Stimulated activated CD4-positive, alpha-beta T cell treated with anti-CD3 and anti-CD28 coated beads, Interleukin-4, amount 100 ng/mL, for 4 hours (primary cell): ENCODE data around the gene SGK1.

Experiments used
- DNase-seq, 2 experiments: peaks; one replicate each; pipeline ENCODE4 v3.0.0-alpha.2; 2020

The SGK1 gene

GRCh38 chr6:134165561-134166201, 152.2 kb downstream of the SGK1 start:
- no peak for DNase-seq

GRCh38 chr6:134164300-134164699, 153.6 kb downstream of the SGK1 start:
- DNase-seq = no peak

DNA sequence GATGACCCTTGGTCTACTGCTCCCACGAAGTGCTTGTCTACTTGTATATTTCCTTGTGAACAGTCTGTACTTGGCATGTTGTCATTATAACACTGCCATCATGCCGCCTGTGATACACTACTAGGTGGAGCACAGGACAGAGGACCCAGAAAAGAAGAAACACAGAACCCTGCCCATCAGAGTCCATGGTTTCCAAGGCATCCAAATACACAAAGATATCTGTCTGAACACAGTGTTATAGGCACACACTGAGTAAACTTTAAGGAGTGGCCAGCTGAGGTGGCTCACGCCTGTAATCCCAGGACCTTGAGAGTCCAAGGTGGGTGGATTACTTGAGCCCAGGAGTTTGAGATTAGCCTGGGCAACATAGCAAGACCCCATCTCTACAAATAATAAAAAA, 155.0 kb downstream of the SGK1 start:
- no peak for DNase-seq

DNA sequence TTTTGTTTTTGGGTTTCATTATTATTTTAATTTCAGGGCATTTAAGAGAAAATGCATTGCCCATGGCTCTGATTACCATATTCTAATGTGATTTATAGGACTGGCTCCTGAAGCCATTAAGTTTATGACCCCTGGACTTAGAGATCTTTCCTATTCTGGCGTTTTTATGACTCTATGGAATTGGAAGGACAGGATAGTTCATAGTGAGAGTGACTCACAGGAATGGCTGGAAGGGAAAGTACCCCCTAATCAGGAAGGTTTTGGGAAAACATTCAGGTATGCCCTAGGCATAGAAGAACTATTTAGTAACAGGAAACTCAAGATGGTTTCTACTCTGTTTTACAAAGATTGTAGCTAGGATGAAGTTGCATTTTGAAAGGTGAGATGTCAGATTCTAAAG, 156.9 kb downstream of the SGK1 start:
- DNase-seq = no peak

DNA sequence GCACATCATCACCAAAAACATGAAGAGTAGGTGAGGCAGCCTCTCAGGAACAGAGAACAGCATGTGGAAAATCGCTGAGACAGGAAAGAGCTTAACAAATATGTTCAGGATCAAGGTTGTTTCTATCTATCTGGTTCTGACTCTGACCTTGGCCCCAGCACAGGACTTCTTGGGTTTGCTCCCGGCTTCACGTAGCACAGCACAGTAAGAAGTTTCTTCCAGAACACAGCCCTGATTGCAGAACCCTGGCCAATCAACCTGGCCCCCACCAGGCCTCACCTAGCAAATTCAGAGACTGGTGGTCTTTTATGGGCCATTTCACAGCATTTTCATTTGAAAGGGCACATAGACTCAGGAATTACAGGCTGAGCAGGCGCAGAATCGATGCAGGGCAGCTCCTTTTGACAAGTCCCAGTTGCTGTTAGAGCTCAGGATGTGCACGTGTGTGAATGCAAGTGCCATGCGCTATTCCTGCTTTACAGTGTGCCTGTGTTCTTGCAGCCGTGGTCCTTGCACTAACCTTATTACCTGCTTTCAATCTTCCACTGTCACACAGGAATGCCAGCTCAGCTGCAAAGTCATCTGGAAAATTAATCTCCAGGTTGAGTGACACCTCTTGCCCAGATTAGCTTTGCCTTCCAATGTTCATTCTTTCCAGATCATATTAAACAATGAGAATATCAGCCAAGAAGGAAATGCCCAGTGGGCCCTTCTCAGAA, 165.0 kb downstream of the SGK1 start:
- DNase-seq = no peak

- no peak for DNase-seq
Observed at GRCh38 chr6:134148566-134148965, 169.3 kb downstream of the SGK1 start.

DNA sequence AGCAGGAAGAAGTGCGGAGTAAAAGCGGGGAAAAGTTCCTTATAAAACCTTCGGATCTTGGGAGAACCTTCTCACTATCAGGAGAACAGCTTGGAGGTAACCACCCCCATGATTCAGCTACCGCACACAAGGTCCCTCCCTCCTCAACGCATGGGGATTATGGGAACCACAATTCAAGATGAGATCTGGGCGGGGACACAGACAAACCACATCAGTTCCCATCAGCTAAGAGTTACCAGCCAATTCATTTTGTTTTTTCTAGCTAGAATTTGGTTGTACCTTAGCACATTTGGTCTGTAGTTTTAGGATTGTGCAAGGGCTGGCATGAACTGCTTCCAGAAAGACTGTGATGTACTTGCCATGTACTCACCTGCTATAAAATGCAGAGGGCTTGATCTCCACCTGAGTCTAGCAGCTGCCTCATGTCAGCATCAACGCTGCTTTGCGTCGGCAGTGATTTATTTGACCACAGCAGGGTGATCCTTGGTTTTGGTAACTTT, 170.8 kb downstream of the SGK1 start:
- DNase-seq = no peak

- DNase-seq = no peak
Observed at GRCh38 chr6:134146268-134147033, 171.5 kb downstream of the SGK1 start.

GRCh38 chr6:134145786-134146185, 172.1 kb downstream of the SGK1 start:
- DNase-seq = no peak

- no peak for DNase-seq
Observed at GRCh38 chr6:134138226-134138975, 179.5 kb downstream of the SGK1 start.

DNA sequence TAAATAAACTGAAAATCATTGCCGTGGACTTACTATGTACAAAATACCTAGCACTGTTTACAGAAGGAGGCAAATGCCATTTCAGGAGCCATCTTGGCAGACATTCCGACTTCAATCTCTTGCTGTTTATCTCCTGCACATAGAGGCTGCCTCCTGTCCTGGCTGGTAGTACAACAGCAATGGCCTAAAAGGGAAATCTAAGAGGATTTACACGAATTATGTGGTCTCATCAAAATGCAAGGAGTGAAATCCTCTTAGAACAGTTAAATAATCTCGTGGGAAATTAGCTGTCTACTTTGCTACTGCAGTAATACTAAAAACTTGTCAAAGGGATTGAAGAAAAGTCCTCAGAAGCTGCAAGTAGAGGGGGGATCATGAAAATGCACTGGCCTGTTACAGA, 183.3 kb downstream of the SGK1 start:
- no peak for DNase-seq

- no peak for DNase-seq
Observed at GRCh38 chr6:134132494-134133141, 185.3 kb downstream of the SGK1 start.

- no peak for DNase-seq
Observed at GRCh38 chr6:134131530-134132139, 186.3 kb downstream of the SGK1 start.

DNA sequence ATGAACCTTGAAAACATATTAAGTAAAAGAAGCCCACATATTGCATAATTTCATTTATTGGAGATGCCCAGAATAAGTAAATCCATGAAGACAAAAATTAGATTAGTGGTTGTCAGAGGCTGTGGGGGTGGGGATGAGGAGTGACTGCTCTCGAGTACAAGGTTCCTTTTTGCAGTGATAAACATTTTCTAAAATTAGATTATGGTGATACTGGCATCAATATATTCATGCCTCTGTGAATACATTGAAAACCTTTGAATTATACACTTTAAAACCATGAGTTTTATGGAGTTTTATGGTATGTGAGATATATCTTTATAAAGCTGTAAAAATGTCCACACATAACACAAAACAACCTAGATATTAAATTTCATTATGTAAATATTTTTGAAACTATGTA, 189.8 kb downstream of the SGK1 start:
- no peak for DNase-seq

GRCh38 chr6:134123666-134124208, 194.2 kb downstream of the SGK1 start:
- DNase-seq = peak in 1 of 2 experiments; percentile 30

DNA sequence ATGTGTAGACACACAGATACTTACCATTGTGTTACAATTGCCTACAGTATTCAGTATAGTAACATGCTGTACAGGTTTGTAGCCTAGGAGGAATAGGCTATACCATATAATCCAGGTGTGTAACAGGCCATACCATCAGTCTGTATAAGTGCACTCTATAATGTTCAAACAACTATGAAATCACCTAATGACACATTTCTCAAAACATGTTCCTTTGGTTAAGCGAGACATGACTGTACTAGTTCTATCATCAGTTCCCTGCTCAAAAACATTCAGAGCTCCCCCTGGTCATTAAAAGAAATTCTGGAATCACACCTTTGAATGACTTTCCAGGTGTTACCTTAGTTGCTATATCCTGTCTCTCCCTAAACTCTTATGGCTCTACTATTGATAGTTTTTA, 195.1 kb downstream of the SGK1 start:
- no peak for DNase-seq

DNA sequence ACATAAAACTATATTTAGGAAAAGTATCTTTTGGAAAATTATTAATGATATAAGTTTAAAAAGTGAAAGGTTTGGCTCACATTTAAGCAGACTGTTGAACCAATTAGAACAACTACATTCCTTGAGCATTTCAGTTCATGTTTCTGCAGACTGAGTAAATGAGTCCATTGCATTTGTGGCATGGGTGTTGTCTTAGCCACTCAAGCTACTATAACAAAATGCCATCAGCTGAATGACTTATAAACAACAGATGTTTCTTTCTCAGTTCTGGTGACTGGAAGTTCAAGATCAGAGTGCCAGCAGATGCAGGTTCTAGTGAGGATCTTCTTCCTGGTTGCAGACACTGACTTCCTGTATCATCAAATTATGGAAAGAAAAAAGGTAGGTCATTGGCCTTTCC, 198.4 kb downstream of the SGK1 start:
- DNase-seq = no peak
